ENCODE data around the gene PTTG1IP. TPM values are rescaled to one million over a fixed set of nuclear protein-coding genes. Genes with fewer than 3 reads are reported as not detected.
A peak's percentile ranks its signal among the peaks of the same experiment; 100 is the strongest.

PTTG1IP gene
- total and polyA plus RNA-seq, 2 of the 13 experiments (the other 11 are each of a cell fraction or from before 2014, with no cell fraction given), result 161 to 700 TPM

DNA sequence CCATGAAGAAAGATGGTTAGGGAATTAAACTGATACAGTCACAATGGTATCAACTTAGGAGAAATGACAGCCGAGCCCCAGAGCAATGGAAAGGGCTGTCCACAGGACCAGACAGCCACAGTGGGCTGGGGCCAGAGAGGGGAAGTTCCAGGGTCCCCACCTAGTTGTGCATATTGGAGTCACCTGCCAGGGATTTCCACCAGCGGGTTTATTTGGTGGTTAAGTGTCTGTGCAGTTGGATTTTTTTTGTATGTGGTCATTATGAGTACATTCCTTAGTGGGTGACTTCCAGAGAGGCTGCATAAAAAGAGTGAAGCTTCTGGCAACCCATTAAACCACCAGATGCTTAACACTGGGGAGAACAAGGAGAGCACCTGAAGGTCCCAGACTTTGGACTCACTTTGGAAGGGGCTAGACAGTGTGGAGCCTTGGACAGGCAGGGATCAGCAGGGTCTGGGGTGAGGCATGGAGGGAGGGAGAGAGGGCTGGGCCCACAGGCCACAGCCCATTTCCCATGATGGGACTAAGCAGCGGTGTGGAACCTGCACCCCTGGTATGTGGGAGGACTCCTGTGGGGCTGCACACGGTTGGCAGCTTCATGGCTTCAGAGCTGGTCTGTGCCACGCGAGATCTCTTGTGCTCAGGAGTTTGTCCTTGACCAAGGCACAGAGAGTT lies 7.8 kb upstream of the PTTG1IP start:
- Histone ChIP-seq H2AFZ (ENCODE audit: low read length) (no peak overlapping the region), H3K4me3 (replicated peaks in 1 of 3; ENCODE audit: insufficient read depth in 1 of 3, low read depth in 2 of 3, low read length in 3 of 3) (peak overlapping the region in 1 of 3 experiments; percentile 2; a peak in 1 of 6 replicates)
- TF ChIP-seq ARHGAP35 (CRISPR knock-in tag; IDR thresholded peaks at IDR 0.05; ENCODE audit: borderline replicate concordance) (0 out of 2 replicates have a peak, but pooled peaks have one; percentile 7), PITX1 (CRISPR knock-in tag; IDR thresholded peaks at IDR 0.05) (0 out of 2 replicates have a peak, but pooled peaks have one; percentile 12), MED1 (CRISPR knock-in tag; IDR thresholded peaks at IDR 0.05) (peak; percentile 18; the same call in 1 of the 2 replicates), IRF2 (CRISPR knock-in tag; IDR thresholded peaks at IDR 0.05) (no peak), ZNF766 (CRISPR knock-in tag; IDR thresholded peaks at IDR 0.05; ENCODE audit: borderline replicate concordance) (0 out of 2 replicates have a peak, but pooled peaks have one; percentile 11), HNF4A (CRISPR knock-in tag; IDR thresholded peaks at IDR 0.05) (peak; percentile 48), ZBTB38 (CRISPR knock-in tag; IDR thresholded peaks at IDR 0.05) (peak; percentile 45; the same call in 1 of the 2 replicates), GZF1 (CRISPR knock-in tag; IDR thresholded peaks at IDR 0.05) (no peak), SALL1 (CRISPR knock-in tag; IDR thresholded peaks at IDR 0.05) (peak; percentile 29; the same call in 1 of the 2 replicates), MYC (CRISPR knock-in tag; IDR thresholded peaks at IDR 0.05; ENCODE audit: borderline replicate concordance) (peak; percentile 23; the same call in 1 of the 2 replicates), TP53 (CRISPR knock-in tag; conservative IDR thresholded peaks at IDR 0.05) (0 out of 2 replicates have a peak, but pooled peaks have one; percentile 39), RBM22 (optimal IDR thresholded peaks at IDR 0.05; ENCODE audit: low read length) (no peak), ZNF878 (CRISPR knock-in tag; IDR thresholded peaks at IDR 0.05) (no peak), RCOR2 (CRISPR knock-in tag; IDR thresholded peaks at IDR 0.05) (no peak), BRD4 (CRISPR knock-in tag; IDR thresholded peaks at IDR 0.05) (peak; percentile 23; the same call in 1 of the 2 replicates), ZBTB7B (CRISPR knock-in tag; IDR thresholded peaks at IDR 0.05) (no peak), KDM5B (CRISPR knock-in tag; IDR thresholded peaks at IDR 0.05; ENCODE audit: borderline replicate concordance) (0 out of 2 replicates have a peak, but pooled peaks have one; percentile 41)
- TF ChIP-seq, protein P1, sequence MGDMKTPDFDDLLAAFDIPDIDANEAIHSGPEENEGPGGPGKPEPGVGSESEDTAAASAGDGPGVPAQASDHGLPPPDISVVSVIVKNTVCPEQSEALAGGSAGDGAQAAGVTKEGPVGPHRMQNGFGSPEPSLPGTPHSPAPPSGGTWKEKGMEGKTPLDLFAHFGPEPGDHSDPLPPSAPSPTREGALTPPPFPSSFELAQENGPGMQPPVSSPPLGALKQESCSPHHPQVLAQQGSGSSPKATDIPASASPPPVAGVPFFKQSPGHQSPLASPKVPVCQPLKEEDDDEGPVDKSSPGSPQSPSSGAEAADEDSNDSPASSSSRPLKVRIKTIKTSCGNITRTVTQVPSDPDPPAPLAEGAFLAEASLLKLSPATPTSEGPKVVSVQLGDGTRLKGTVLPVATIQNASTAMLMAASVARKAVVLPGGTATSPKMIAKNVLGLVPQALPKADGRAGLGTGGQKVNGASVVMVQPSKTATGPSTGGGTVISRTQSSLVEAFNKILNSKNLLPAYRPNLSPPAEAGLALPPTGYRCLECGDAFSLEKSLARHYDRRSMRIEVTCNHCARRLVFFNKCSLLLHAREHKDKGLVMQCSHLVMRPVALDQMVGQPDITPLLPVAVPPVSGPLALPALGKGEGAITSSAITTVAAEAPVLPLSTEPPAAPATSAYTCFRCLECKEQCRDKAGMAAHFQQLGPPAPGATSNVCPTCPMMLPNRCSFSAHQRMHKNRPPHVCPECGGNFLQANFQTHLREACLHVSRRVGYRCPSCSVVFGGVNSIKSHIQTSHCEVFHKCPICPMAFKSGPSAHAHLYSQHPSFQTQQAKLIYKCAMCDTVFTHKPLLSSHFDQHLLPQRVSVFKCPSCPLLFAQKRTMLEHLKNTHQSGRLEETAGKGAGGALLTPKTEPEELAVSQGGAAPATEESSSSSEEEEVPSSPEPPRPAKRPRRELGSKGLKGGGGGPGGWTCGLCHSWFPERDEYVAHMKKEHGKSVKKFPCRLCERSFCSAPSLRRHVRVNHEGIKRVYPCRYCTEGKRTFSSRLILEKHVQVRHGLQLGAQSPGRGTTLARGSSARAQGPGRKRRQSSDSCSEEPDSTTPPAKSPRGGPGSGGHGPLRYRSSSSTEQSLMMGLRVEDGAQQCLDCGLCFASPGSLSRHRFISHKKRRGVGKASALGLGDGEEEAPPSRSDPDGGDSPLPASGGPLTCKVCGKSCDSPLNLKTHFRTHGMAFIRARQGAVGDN (CRISPR knock-in tag; IDR thresholded peaks at IDR 0.05), result peak; percentile 92
- TF ChIP-seq, protein P2, sequence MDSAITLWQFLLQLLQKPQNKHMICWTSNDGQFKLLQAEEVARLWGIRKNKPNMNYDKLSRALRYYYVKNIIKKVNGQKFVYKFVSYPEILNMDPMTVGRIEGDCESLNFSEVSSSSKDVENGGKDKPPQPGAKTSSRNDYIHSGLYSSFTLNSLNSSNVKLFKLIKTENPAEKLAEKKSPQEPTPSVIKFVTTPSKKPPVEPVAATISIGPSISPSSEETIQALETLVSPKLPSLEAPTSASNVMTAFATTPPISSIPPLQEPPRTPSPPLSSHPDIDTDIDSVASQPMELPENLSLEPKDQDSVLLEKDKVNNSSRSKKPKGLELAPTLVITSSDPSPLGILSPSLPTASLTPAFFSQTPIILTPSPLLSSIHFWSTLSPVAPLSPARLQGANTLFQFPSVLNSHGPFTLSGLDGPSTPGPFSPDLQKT (CRISPR knock-in tag; IDR thresholded peaks at IDR 0.05; ENCODE audit: borderline replicate concordance), result no peak

More for the DNA sequence above, 7.8 kb upstream of the PTTG1IP start:
- intact Hi-C loops (cut with micrococcal nuclease; ENCODE audit: unreplicated experiment) (no loop called here), in situ Hi-C loops (cut with HindIII; ENCODE audit: extremely low pct_ligation_motif_present, low pct_unique_long_range_greater_than_20kb) (no loop called here)
- Histone ChIP-seq H3K4me2 (ENCODE audit: low read depth, low read length) (peak overlapping the region; percentile 47), H3K79me2 (ENCODE audit: insufficient read depth, low read length) (no peaks in the 10 kb centered on the region), H3K9me3 (ENCODE audit: low read length) (no peaks in the 10 kb centered on the region), H3K4me1 (ENCODE audit: insufficient read depth, low read length) (peaks cover 82% of the 10 kb centered on the region), H3K27ac (ENCODE audit: extremely low read length, insufficient read depth, low read length) (peak overlapping the region; percentile 99), H3K27me3 (ENCODE audit: control insufficient read depth in 1 of 2, insufficient read depth in 2 of 2, low read length in 2 of 2) (no peaks in the 10 kb centered on the region), H3K9ac (ENCODE audit: insufficient read depth, low read depth, low read length) (peak overlapping the region; percentile 30), H3K36me3 (replicated peaks in 1 of 2; ENCODE audit: control insufficient read depth in 1 of 2, insufficient read depth in 2 of 2, low read length in 2 of 2) (no peaks in the 10 kb centered on the region; a peak in 1 of 5 replicates), H4K20me1 (ENCODE audit: insufficient read depth, low read length) (no peaks in the 10 kb centered on the region)
- BruUV-seq (replicated peaks), result no TSS peak
- peak; percentile 63 for ATAC-seq
- POLR2A ChIA-PET, result interaction anchor here (0.9 to 2.6 kb wide), 5 partner anchors 8 to 32 kb away, joined by 3 to 13 read pairs (median 5); partner anchors contain the start of gene PTTG1IP
- FAIRE-seq, result no peak
- WGBS (ENCODE audit: low lambda C conversion rate), result 22% methylated on average over 4 of the region's 6 CpGs
- peak; percentile 70 for DNase-seq (ENCODE audit: low spot score)
- CTCF ChIA-PET (ENCODE audit: low intra/inter-chr PET ratio, low total read pairs), result no interaction called here

Measured in HepG2 (cell line).